ENCODE data around the gene SPPL2C. TPM values are rescaled to one million over a fixed set of nuclear protein-coding genes. Genes with fewer than 3 reads are reported as not detected.

SPPL2C gene
- total and polyA plus RNA-seq, 2 of the 13 experiments (the other 11 are each of a cell fraction or from before 2014, with no cell fraction given): not detected

- TF ChIP-seq ARID5B (CRISPR knock-in tag; IDR thresholded peaks at IDR 0.05) (peak; percentile 45; the same call in 1 of the 2 replicates), EHMT2 (IDR thresholded peaks at IDR 0.05; ENCODE audit: borderline replicate concordance, low read depth, low read length) (peak; percentile 94), SMARCC2 (IDR thresholded peaks at IDR 0.05) (no peak), HDAC1 (CRISPR knock-in tag; IDR thresholded peaks at IDR 0.05) (no peak), ZNF124 (CRISPR knock-in tag; IDR thresholded peaks at IDR 0.05) (no peak), ZFP62 (CRISPR knock-in tag; IDR thresholded peaks at IDR 0.05) (no peak), LBX2 (CRISPR knock-in tag; IDR thresholded peaks at IDR 0.05; ENCODE audit: borderline replicate concordance) (no peak), ZNF777 (CRISPR knock-in tag; IDR thresholded peaks at IDR 0.05) (no peak), RCOR2 (CRISPR knock-in tag; IDR thresholded peaks at IDR 0.05) (no peak), THYN1 (CRISPR knock-in tag; IDR thresholded peaks at IDR 0.05; ENCODE audit: borderline replicate concordance, low read depth) (no peak), SSRP1 (CRISPR knock-in tag; IDR thresholded peaks at IDR 0.05) (no peak), ZBTB4 (CRISPR knock-in tag; IDR thresholded peaks at IDR 0.05; ENCODE audit: borderline replicate concordance) (no peak), FOXP4 (CRISPR knock-in tag; IDR thresholded peaks at IDR 0.05) (no peak), PREB (CRISPR knock-in tag; IDR thresholded peaks at IDR 0.05) (no peak), ELF4 (CRISPR knock-in tag; IDR thresholded peaks at IDR 0.05; ENCODE audit: borderline replicate concordance) (0 out of 2 replicates have a peak, but pooled peaks have one; percentile 56), CREM (IDR thresholded peaks at IDR 0.05) (no peak), CREM (CRISPR knock-in tag; IDR thresholded peaks at IDR 0.05) (no peak), ZNF337 (CRISPR knock-in tag; IDR thresholded peaks at IDR 0.05; ENCODE audit: borderline replicate concordance, low read depth) (no peak), HDAC6 (IDR thresholded peaks at IDR 0.05; ENCODE audit: low read depth, low read length) (no peak), RELA (CRISPR knock-in tag; IDR thresholded peaks at IDR 0.05) (no peak)
These were observed 13.5 kb downstream of the SPPL2C start (continued) for GRCh38 chr17:45857977-45858708.

Measured in HepG2 (cell line).